NCI-H1417 (cell line): ENCODE data around the gene MRM2.
"Not testable (repeated sequence)": the region's sequence is repeated elsewhere in the genome, so short reads cannot be mapped to it uniquely, and the experiment has no call there.

Source experiments
- DNase-seq, 3 experiments: peaks; one replicate each; lab custom pipeline; 2025; lab: John Stamatoyannopoulos, UW

The MRM2 gene

GRCh38 chr7:2241580-2242540 is at the start of gene MRM2, which contains the start of gene NUDT1:
TSS of gene MRM2 (minus strand) at chr7:2242205. CDS start at chr7:2242169, 36 bp downstream.
TSS of gene NUDT1 (plus strand) at chr7:2242226. CDS start at chr7:2244575, 2,349 bp downstream.
- DNase-seq = peak; percentile 81 to 92 (median 89)

- no peak for DNase-seq
These were observed 48.9 kb upstream of the MRM2 start for GRCh38 chr7:2290877-2291276.

GRCh38 chr7:2289621-2290020 is 47.6 kb upstream of the MRM2 start:
- no peak for DNase-seq

- DNase-seq = no peak
These were observed 47.1 kb upstream of the MRM2 start for GRCh38 chr7:2289111-2289586.

- no peak for DNase-seq
These were observed 46.5 kb upstream of the MRM2 start for GRCh38 chr7:2288503-2288902.

GRCh38 chr7:2287745-2288144 is 45.7 kb upstream of the MRM2 start:
- DNase-seq = no peak

- no peak for DNase-seq
These were observed 41.1 kb upstream of the MRM2 start for GRCh38 chr7:2283074-2283473.

GRCh38 chr7:2282185-2282751 is 40.3 kb upstream of the MRM2 start:
- no peak for DNase-seq

- no peak for DNase-seq
These were observed 39.5 kb upstream of the MRM2 start for GRCh38 chr7:2281541-2281940.

- DNase-seq = no peak
These were observed 38.4 kb upstream of the MRM2 start for GRCh38 chr7:2280424-2280823.

- DNase-seq = no peak
These were observed 37.9 kb upstream of the MRM2 start for GRCh38 chr7:2279896-2280295.

GRCh38 chr7:2278026-2278425 is 36.0 kb upstream of the MRM2 start:
- DNase-seq = no peak

- DNase-seq = no peak
These were observed 34.1 kb upstream of the MRM2 start for GRCh38 chr7:2276107-2276506.

GRCh38 chr7:2275101-2275500 is 33.1 kb upstream of the MRM2 start:
- DNase-seq = no peak

GRCh38 chr7:2274666-2275065 is 32.7 kb upstream of the MRM2 start:
- DNase-seq = no peak

- DNase-seq = no peak
These were observed 31.9 kb upstream of the MRM2 start for GRCh38 chr7:2273866-2274265.

GRCh38 chr7:2272031-2272430 is 30.0 kb upstream of the MRM2 start:
- DNase-seq = no peak

- no peak for DNase-seq
These were observed 29.4 kb upstream of the MRM2 start for GRCh38 chr7:2271273-2272026.

GRCh38 chr7:2270495-2270894 is 28.5 kb upstream of the MRM2 start:
- no peak for DNase-seq

GRCh38 chr7:2269991-2270460 is 28.0 kb upstream of the MRM2 start:
- DNase-seq = no peak

- not testable (repeated sequence) for DNase-seq
These were observed 27.3 kb upstream of the MRM2 start for GRCh38 chr7:2269089-2269990.
